ENCODE measurements around the gene SGO2.

GRCh38 chr2:200586644-200586975 is 60.6 kb downstream of the SGO2 start:
- TF ChIP-seq CTCF (IDR thresholded peaks at IDR 0.05; ENCODE audit: extremely low read depth in 1 of 2, insufficient read depth in 1 of 2, low read depth in 1 of 2, low read length in 2 of 2) (no peak), POLR2A (IDR thresholded peaks at IDR 0.05; ENCODE audit: low read depth, low read length) (no peak), JUN (IDR thresholded peaks at IDR 0.05; ENCODE audit: borderline replicate concordance, insufficient read depth, insufficient read length, low read depth) (no peak), EZH2 (IDR thresholded peaks at IDR 0.05; ENCODE audit: borderline replicate concordance, low read depth, low read length, severe bottlenecking) (no peak)
